ENCODE measurements around the gene CAPS2.

CAPS2 gene

DNA sequence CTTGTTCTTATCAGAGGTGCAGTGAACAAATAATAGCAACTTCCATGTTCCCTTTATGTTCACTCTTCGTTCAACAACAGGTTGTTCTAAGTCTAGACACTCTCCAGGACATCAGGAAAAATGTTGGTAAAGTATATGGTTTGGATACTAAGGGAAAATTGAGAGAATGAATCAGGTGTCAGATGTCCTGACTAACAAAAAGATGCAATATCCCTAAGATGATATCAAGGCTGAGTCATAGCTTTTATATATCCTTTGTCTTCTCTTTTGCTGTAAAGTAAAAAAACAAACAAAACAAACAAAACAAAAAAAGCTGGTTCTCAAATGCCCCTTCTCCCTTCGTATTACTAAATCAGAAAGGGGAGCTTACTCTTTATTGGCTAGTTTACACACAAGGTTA is 15.4 kb upstream of the CAPS2 start:
- no peak overlapping the region for H3K27ac ChIP-seq
- no peak for TF ChIP-seq Cebpa-rat (IDR thresholded peaks at IDR 0.05)
- H3K4me3 ChIP-seq: no peak overlapping the region
- H4K20me1 ChIP-seq: no peaks in the 10 kb centered on the region
- H3K4me2 ChIP-seq: no peak overlapping the region
- no peak overlapping the region for H3K9ac ChIP-seq
- no peaks in the 10 kb centered on the region for H3K4me1 ChIP-seq
- no peaks in the 10 kb centered on the region for H3K36me3 ChIP-seq
- H3K27me3 ChIP-seq: no peaks in the 10 kb centered on the region
- H3K9me3 ChIP-seq: no peaks in the 10 kb centered on the region

DNA sequence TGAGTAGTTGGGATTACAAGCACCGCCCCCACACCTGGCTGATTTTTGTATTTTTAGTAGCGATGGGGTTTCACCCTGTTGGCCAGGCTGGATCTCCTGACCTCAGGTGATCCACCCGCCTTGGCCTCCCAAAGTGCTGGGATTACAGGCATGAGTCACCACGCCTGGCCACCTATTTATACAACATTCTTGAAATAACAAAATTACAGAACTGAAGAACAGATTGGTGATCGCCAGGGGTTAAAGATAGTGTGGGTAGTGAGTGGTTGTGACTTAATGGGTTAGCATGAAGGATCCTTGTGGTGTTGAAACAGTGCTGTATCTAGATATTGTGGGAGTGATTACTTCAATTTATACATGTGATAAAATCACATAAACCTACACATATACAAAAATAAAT is 11.7 kb upstream of the CAPS2 start:
- H3K27ac ChIP-seq: no peak overlapping the region
- no peaks in the 10 kb centered on the region for H4K20me1 ChIP-seq
- no peaks in the 10 kb centered on the region for H3K36me3 ChIP-seq
- no peak for TF ChIP-seq Cebpa-rat (IDR thresholded peaks at IDR 0.05)
- H3K4me1 ChIP-seq: no peaks in the 10 kb centered on the region
- no peak overlapping the region for H3K4me3 ChIP-seq
- H3K9ac ChIP-seq: no peak overlapping the region
- H3K9me3 ChIP-seq: no peaks in the 10 kb centered on the region
- no peak overlapping the region for H3K4me2 ChIP-seq
- H3K27me3 ChIP-seq: no peaks in the 10 kb centered on the region

DNA sequence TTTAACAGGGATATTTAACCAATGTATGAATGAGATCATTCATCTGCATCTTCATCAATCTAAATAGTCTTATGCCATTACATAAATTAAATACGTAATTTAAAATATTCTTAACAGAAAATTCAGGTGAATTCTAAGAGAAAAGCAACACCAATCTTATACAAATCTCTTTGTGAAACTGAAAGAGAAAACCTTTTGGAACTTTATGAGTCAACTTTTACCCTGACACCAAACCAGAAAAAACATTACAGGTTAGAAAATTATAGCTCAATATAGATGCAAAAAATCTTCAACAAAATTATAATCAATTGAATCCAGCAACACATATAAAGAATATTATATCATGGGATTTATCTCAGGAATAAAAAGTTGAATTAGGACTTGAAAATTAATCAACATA is 7.8 kb upstream of the CAPS2 start:
- Histone ChIP-seq H4K20me1 (no peaks in the 10 kb centered on the region), H3K36me3 (no peaks in the 10 kb centered on the region), H3K4me1 (no peaks in the 10 kb centered on the region), H3K9ac (no peak overlapping the region), H3K9me3 (no peaks in the 10 kb centered on the region; the same call in 1 of the 2 replicates), H3K4me3 (no peak overlapping the region), H3K27ac (no peak overlapping the region), H3K27me3 (no peaks in the 10 kb centered on the region), H3K4me2 (no peak overlapping the region)
- TF ChIP-seq Cebpa-rat (IDR thresholded peaks at IDR 0.05): no peak

DNA sequence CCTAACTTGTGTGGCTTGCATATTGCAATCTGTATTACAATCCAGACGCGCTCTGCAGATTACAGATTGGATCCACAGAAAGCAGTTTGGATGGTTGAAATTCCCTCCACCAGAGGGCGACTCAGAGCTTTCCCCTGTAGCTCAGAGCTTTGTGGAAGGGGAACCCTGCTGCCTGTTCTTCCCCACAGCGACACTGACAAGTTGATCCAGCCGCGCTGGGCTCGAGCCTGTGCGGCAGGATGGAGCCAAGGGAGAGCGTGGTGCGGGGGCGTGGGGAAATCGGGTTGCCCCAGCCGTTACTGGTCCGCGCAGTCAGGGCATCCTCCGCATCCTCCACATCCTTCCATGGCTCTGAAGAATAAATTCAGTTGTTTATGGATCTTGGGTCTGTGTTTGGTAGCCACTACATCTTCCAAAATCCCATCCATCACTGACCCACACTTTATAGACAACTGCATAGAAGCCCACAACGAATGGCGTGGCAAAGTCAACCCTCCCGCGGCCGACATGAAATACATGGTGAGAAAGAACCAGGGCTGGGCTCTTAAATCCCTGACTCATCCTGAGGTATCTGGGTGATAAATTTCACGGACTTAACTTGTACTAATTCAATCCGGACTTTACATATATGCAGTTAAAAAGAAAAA is 4.4 kb upstream of the CAPS2 start, which contains the start of gene GLIPR1L1:
Gene GLIPR1L1, plus strand, starts transcription at position 287 of the 647 bp plus-strand sequence. Its CDS starts 59 bp downstream, at position 346.
- Histone ChIP-seq H3K4me2 (no peak within 1 kb of the TSS), H3K4me3 (no peak within 1 kb of the TSS), H3K9ac (no peak within 1 kb of the TSS), H3K9me3 (no peaks in the 10 kb centered on the region; the same call in 1 of the 2 replicates), H3K27me3 (no peaks in the 10 kb centered on the region), H4K20me1 (no peaks in the 10 kb centered on the region), H3K27ac (no peak within 1 kb of the TSS), H3K4me1 (peaks cover 5% of the 10 kb centered on the region; the same call in 1 of the 2 replicates), H3K36me3 (no peaks in the 10 kb centered on the region)
- TF ChIP-seq Cebpa-rat (IDR thresholded peaks at IDR 0.05): no peak

DNA sequence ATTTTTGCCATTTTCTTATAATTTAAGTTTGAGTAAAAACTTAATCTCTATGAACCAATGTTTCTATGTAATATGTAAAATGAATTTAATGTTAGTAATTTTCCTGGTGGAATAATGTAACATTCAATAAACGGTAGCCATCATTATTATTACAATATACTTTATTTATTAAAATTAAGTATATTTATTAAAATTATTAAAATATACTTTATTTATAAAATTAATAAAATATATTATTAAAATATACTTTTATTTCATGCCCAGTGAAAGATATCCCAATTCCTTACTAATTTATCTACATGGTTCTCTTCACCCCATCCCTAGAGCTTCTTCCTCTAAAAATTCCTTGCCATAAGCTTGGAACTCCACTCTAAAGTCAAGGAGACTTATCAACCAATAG is 2.5 kb downstream of the CAPS2 start:
- H3K4me2 ChIP-seq: no peak overlapping the region
- no peak for TF ChIP-seq Cebpa-rat (IDR thresholded peaks at IDR 0.05)
- no peak overlapping the region for H3K4me3 ChIP-seq
- H3K9me3 ChIP-seq: no peaks in the 10 kb centered on the region
- H4K20me1 ChIP-seq: no peaks in the 10 kb centered on the region
- peaks cover 5% of the 10 kb centered on the region; the same call in 1 of the 2 replicates for H3K4me1 ChIP-seq
- no peak overlapping the region for H3K27ac ChIP-seq
- H3K9ac ChIP-seq: no peak overlapping the region
- no peaks in the 10 kb centered on the region for H3K27me3 ChIP-seq
- H3K36me3 ChIP-seq: no peaks in the 10 kb centered on the region

DNA sequence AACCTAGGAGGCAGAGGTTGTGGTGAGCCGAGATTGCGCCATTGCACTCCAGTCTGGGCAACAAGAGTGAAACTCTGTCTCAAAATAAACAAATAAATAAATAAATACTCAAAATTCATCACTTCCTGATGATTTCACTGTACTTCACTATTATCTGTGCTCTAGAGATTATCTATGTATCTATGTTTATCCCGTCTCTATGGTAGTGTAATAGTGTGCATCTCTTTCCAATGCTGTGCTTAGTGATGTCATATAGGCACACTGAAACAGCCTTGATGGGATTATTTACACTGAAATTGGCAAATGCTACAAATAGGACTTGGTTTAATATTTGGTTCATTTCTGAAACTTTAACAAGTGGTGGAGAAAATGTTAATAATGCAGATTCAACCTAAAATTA is 6.5 kb downstream of the CAPS2 start:
- H4K20me1 ChIP-seq: no peaks in the 10 kb centered on the region
- no peak overlapping the region for H3K9ac ChIP-seq
- H3K9me3 ChIP-seq: no peaks in the 10 kb centered on the region
- no peak for TF ChIP-seq Cebpa-rat (IDR thresholded peaks at IDR 0.05)
- H3K4me1 ChIP-seq: no peaks in the 10 kb centered on the region
- no peaks in the 10 kb centered on the region for H3K27me3 ChIP-seq
- no peaks in the 10 kb centered on the region for H3K36me3 ChIP-seq
- H3K27ac ChIP-seq: no peak overlapping the region
- no peak overlapping the region for H3K4me3 ChIP-seq
- H3K4me2 ChIP-seq: no peak overlapping the region

DNA sequence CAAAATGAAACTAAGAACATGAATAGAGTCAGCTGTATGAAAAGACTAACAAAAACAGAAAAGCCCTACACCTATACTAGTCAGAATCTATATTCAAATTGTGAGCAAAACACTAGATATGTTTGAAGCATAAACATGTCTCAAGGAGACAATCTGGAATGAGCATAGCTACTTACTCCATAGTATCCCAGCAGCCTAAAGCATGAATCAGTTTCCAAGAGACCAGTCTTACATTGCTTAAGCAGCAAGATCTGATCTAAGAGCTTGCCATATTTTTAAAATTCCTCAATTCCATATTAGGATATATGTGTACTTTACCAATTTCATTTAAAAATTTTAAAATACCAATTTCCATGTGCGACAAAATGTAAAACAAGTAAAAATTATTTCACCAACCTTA is 7.7 kb downstream of the CAPS2 start:
- H3K27ac ChIP-seq: no peak overlapping the region
- TF ChIP-seq Cebpa-rat (IDR thresholded peaks at IDR 0.05): no peak
- H3K27me3 ChIP-seq: no peaks in the 10 kb centered on the region
- H3K9ac ChIP-seq: no peak overlapping the region
- no peaks in the 10 kb centered on the region for H3K36me3 ChIP-seq
- H3K4me1 ChIP-seq: no peaks in the 10 kb centered on the region
- no peaks in the 10 kb centered on the region for H3K9me3 ChIP-seq
- H3K4me3 ChIP-seq: no peak overlapping the region
- H3K4me2 ChIP-seq: no peak overlapping the region
- no peaks in the 10 kb centered on the region for H4K20me1 ChIP-seq

DNA sequence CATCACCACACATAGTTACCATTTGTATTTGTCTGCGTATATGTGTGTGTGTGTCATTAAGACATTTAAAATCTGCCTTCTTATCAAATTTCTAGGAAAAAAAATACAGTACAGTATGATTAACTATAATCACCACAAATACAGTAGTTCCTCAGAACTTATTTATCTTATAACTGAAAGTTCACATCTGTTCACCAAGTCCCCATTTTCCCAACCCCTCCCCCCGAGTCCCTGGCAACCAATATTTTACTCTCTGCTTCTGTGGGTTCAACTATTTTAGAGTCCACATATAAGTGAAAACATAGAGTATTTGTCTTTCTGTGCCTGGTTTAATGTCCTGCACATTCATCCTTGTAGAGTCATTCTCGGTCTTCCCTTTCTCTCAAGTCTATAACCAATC is 12.3 kb downstream of the CAPS2 start:
- Histone ChIP-seq H3K4me3 (no peak overlapping the region), H3K36me3 (no peaks in the 10 kb centered on the region), H3K27me3 (no peaks in the 10 kb centered on the region), H3K27ac (no peak overlapping the region), H4K20me1 (no peaks in the 10 kb centered on the region), H3K4me1 (no peaks in the 10 kb centered on the region), H3K9me3 (no peaks in the 10 kb centered on the region), H3K9ac (no peak overlapping the region), H3K4me2 (no peak overlapping the region)
- TF ChIP-seq Cebpa-rat (IDR thresholded peaks at IDR 0.05): no peak

DNA sequence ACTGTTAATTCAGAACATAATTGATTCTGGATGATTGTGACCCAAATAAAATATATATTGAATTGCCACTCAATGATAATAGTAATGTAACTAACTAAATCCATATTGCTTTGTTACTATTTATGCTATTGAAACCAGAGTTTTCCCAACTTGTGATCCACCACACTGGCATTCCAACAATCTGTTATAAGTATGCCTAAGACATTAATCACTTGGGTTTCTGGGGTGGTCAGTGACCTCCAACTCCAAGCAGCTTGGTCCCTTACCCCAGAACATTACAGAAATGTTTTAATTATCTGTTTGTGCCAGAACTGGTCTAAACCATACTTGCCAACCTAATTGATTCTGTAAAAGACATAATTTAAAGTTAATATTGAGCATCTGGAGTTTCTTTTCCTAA is 14.6 kb downstream of the CAPS2 start:
- Histone ChIP-seq H3K4me2 (no peak overlapping the region), H3K9me3 (no peaks in the 10 kb centered on the region), H3K4me3 (no peak overlapping the region), H3K36me3 (no peaks in the 10 kb centered on the region), H4K20me1 (no peaks in the 10 kb centered on the region), H3K9ac (no peak overlapping the region), H3K27me3 (no peaks in the 10 kb centered on the region), H3K4me1 (no peaks in the 10 kb centered on the region), H3K27ac (no peak overlapping the region)
- TF ChIP-seq Cebpa-rat (IDR thresholded peaks at IDR 0.05): no peak

DNA sequence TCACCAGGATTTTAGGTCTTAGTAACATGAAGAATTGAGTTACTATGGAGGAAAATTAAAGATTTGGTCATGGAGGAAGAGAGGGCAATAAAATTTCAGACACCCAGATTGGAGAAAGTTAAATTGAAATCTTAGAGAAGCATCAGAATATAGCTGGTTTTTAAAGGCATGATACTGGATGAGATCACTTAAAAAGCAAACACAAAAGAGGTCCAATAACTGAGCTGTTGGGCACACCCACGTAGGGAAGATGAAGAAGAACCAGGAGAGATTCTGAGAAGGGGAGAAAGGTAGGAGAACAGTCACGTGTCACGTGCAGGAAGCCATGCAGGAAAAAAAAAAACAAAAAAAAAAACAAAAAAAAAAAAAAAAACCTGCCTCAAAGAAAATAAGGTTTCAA is 18.8 kb downstream of the CAPS2 start:
- no peak for TF ChIP-seq Cebpa-rat (IDR thresholded peaks at IDR 0.05)
- H3K9me3 ChIP-seq: no peaks in the 10 kb centered on the region
- no peaks in the 10 kb centered on the region for H3K27me3 ChIP-seq
- no peak overlapping the region for H3K9ac ChIP-seq
- H3K4me3 ChIP-seq: no peak overlapping the region
- no peak overlapping the region for H3K27ac ChIP-seq
- H4K20me1 ChIP-seq: no peaks in the 10 kb centered on the region
- H3K4me2 ChIP-seq: no peak overlapping the region
- H3K4me1 ChIP-seq: no peaks in the 10 kb centered on the region
- H3K36me3 ChIP-seq: no peaks in the 10 kb centered on the region

DNA sequence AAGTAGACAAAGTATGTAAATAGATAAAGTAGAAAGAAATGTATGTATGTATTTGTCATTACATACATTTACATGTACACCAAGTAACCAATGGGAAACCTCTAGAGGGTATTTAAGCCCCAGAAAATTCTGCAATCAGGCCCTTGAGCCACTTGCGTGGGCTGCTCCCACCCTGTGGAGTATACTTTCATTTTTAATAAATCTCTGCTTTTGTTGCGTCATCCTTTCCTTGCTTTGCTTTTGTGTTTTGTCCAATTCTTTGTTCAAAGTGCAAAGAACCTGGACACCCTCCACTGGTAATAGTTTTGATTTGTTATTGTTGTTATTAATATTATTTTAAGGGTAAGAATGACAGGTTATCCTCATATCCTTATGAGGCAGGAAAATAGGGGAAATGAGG is 21.8 kb downstream of the CAPS2 start:
- Histone ChIP-seq H3K4me3 (no peak overlapping the region), H4K20me1 (no peaks in the 10 kb centered on the region), H3K9me3 (no peaks in the 10 kb centered on the region), H3K9ac (no peak overlapping the region), H3K36me3 (no peaks in the 10 kb centered on the region), H3K4me1 (no peaks in the 10 kb centered on the region), H3K27me3 (no peaks in the 10 kb centered on the region), H3K4me2 (no peak overlapping the region), H3K27ac (no peak overlapping the region)
- TF ChIP-seq Cebpa-rat (IDR thresholded peaks at IDR 0.05): no peak
